Measurements from ENCODE around the gene RNF167.

RNF167 gene

GRCh38 chr17:4948166-4948930 is 8.3 kb downstream of the RNF167 start, which contains the start of gene PFN1 (continued):
- TF ChIP-seq ZFP69B (tag by site-specific recombination; IDR thresholded peaks at IDR 0.05): no peak
- TF ChIP-seq ZNF830 (tag by site-specific recombination; IDR thresholded peaks at IDR 0.05; ENCODE audit: low read depth): no peak
- TF ChIP-seq ZNF623 (tag by site-specific recombination; IDR thresholded peaks at IDR 0.05): 0 out of 2 replicates have a peak, but pooled peaks have one; percentile 4
- no peak for TF ChIP-seq ZNF561 (tag by site-specific recombination; IDR thresholded peaks at IDR 0.05; ENCODE audit: borderline replicate concordance)
- no peak for TF ChIP-seq ZFP41 (tag by site-specific recombination; IDR thresholded peaks at IDR 0.05; ENCODE audit: borderline replicate concordance)
- peak; percentile 65 for TF ChIP-seq ZBTB8A (tag by site-specific recombination; IDR thresholded peaks at IDR 0.05)
- no peak for TF ChIP-seq ZNF426 (tag by site-specific recombination; IDR thresholded peaks at IDR 0.05)
- TF ChIP-seq ZNF571 (tag by site-specific recombination; IDR thresholded peaks at IDR 0.05): no peak
- TF ChIP-seq ZNF677 (tag by site-specific recombination; IDR thresholded peaks at IDR 0.05): no peak

GRCh38 chr17:4948931-4949320 is 8.9 kb downstream of the RNF167 start:
- H3K4me3 ChIP-seq (ENCODE audit: low read depth, low read length): peak overlapping the region; percentile 97

More at GRCh38 chr17:4948931-4949320, 8.9 kb downstream of the RNF167 start:
- Histone ChIP-seq H3K36me3 (ENCODE audit: control insufficient read depth in 2 of 2, insufficient read depth in 1 of 2, low read length in 2 of 2) (peaks cover 16 to 34% of the 10 kb centered on the region in 2 experiments), H3K9me3 (ENCODE audit: control insufficient read depth, insufficient read depth, low read depth, low read length) (no peaks in the 10 kb centered on the region), H3K4me1 (ENCODE audit: control insufficient read depth, insufficient read depth, low read length) (peaks cover 21% of the 10 kb centered on the region), H3K27ac (ENCODE audit: extremely low read depth, low read depth, low read length) (peak overlapping the region; percentile 99)
- TF ChIP-seq GLIS2 (tag by site-specific recombination; IDR thresholded peaks at IDR 0.05) (peak; percentile 43; the same call in 1 of the 2 replicates), KLF1 (tag by site-specific recombination; IDR thresholded peaks at IDR 0.05) (no peak), ZBTB49 (tag by site-specific recombination; IDR thresholded peaks at IDR 0.05; ENCODE audit: low read depth) (no peak), ZNF530 (tag by site-specific recombination; IDR thresholded peaks at IDR 0.05; ENCODE audit: low read depth) (no peak), ZNF707 (tag by site-specific recombination; IDR thresholded peaks at IDR 0.05) (no peak), ZBTB17 (tag by site-specific recombination; IDR thresholded peaks at IDR 0.05) (0 out of 2 replicates have a peak, but pooled peaks have one; percentile 5), KLF17 (tag by site-specific recombination; IDR thresholded peaks at IDR 0.05) (no peak), ZNF704 (tag by site-specific recombination; IDR thresholded peaks at IDR 0.05) (no peak), ZNF580 (tag by site-specific recombination; IDR thresholded peaks at IDR 0.05) (no peak), ZNF341 (tag by site-specific recombination; IDR thresholded peaks at IDR 0.05; ENCODE audit: low read depth) (peak; percentile 67), IKZF3 (tag by site-specific recombination; IDR thresholded peaks at IDR 0.05) (0 out of 2 replicates have a peak, but pooled peaks have one; percentile 84), ZNF350 (tag by site-specific recombination; IDR thresholded peaks at IDR 0.05) (no peak), SP2 (tag by site-specific recombination; IDR thresholded peaks at IDR 0.05) (peak; percentile 46), ZNF335 (tag by site-specific recombination; conservative IDR thresholded peaks at IDR 0.05) (peak; percentile 64; the same call in 1 of the 2 replicates), BCL11A (tag by site-specific recombination; IDR thresholded peaks at IDR 0.05; ENCODE audit: low read depth) (0 out of 2 replicates have a peak, but pooled peaks have one; percentile 52), ZNF423 (tag by site-specific recombination; IDR thresholded peaks at IDR 0.05) (no peak), PATZ1 (tag by site-specific recombination; IDR thresholded peaks at IDR 0.05) (peak; percentile 12; the same call in 1 of the 2 replicates), ZBTB8A (tag by site-specific recombination; IDR thresholded peaks at IDR 0.05) (no peak), PBX3 (CRISPR knock-in tag; IDR thresholded peaks at IDR 0.05) (peak; percentile 26; the same call in 1 of the 2 replicates), ZNF561 (tag by site-specific recombination; IDR thresholded peaks at IDR 0.05; ENCODE audit: borderline replicate concordance) (0 out of 2 replicates have a peak, but pooled peaks have one; percentile 18)
- ChIA-PET CTCF (interaction anchor here (1.2 kb wide), 1 partner anchor 9 kb away, joined by 3 read pairs; the partner anchor contains the start of genes RNF167 and SLC25A11), POLR2A (interaction anchor here (1.0 to 17.9 kb wide), 11 partner anchors 9 to 239 kb away, joined by 3 to 358 read pairs (median 7); partner anchors contain the start of genes CAMTA2, INCA1, KIF1C and PLD2)

Measured in HEK293 (cell line).